Karpas-422 (cell line): ENCODE measurements around the gene JADE2. TPM values are rescaled to one million over a fixed set of nuclear protein-coding genes. Genes with fewer than 3 reads are reported as not detected.

Experiments used
- DNase-seq: peaks from one replicate; pipeline ENCODE4 v3.0.0-alpha.2; 2015
- H2AFZ ChIP-seq: fragments of 200-600 bp; sonication (generic); 2 replicates; pipeline ENCODE4 v1.6.1; 2014; ENCODE audit warnings: antibody characterized with exemption, low read length, mixed read lengths
- H3K27ac ChIP-seq: fragments of 200-600 bp; sonication (generic); 2 replicates; pipeline ENCODE4 v1.5.1; 2014; ENCODE audit warnings: mild to moderate bottlenecking, low read length, moderate library complexity
- H3K27me3 ChIP-seq: fragments of 200-600 bp; sonication (generic); 2 replicates; pipeline ENCODE4 v1.6.1; 2014; ENCODE audit warnings: low read length, mixed read lengths
- H3K36me3 ChIP-seq: fragments of 200-600 bp; sonication (generic); 2 replicates; pipeline ENCODE4 v1.6.1; 2014; ENCODE audit warnings: low read length, mixed read lengths; ENCODE audit not compliant: insufficient read depth
- H3K4me1 ChIP-seq: fragments of 200-600 bp; sonication (generic); 2 replicates; pipeline ENCODE4 v1.6.1; 2014; ENCODE audit warnings: mild to moderate bottlenecking, low read length, mixed read lengths
- H3K4me2 ChIP-seq: fragments of 200-600 bp; sonication (generic); 2 replicates; pipeline ENCODE4 v1.6.1; 2014; ENCODE audit warnings: low read length, low read depth, mild to moderate bottlenecking; ENCODE audit not compliant: poor library complexity, severe bottlenecking
- H3K4me3 ChIP-seq: fragments of 200-600 bp; sonication (generic); 2 replicates; pipeline ENCODE4 v1.5.1; 2014; ENCODE audit warnings: mild to moderate bottlenecking, antibody characterized with exemption, low read length, mixed read lengths
- H3K79me2 ChIP-seq: fragments of 200-600 bp; sonication (generic); 2 replicates; pipeline ENCODE4 v1.6.1; 2014; ENCODE audit warnings: mild to moderate bottlenecking, low read length, mixed read lengths
- H3K9ac ChIP-seq: fragments of 200-600 bp; sonication (generic); 2 replicates; pipeline ENCODE4 v1.6.0; 2014; ENCODE audit warnings: low read length
- H3K9me2 ChIP-seq: fragments of 200-600 bp; sonication (generic), shearing (Covaris generic); replicated peaks from 2 replicates; pipeline ENCODE4 v1.6.0; 2014; ENCODE audit warnings: mild to moderate bottlenecking, low read length, moderate library complexity; ENCODE audit not compliant: insufficient read depth
- H3K9me3 ChIP-seq: fragments of 300-700, 200-600 bp; sonication (generic); 2 replicates; pipeline ENCODE4 v1.6.1; 2014; ENCODE audit warnings: low read length, mixed read lengths
- H4K20me1 ChIP-seq: fragments of 200-600 bp; sonication (generic); 2 replicates; pipeline ENCODE4 v1.6.1; 2014; ENCODE audit warnings: mild to moderate bottlenecking, antibody characterized with exemption, low read length, low read depth; ENCODE audit not compliant: insufficient read depth
- total RNA-seq: library from RNA; depleted of rRNA; stranded (reverse); fragments of >200 nt; shearing (Covaris generic); gene quantifications from 2 replicates; pipeline ENCODE4 v1.2.3, GENCODE V29; 2014; ENCODE audit warnings: low replicate concordance

Gene JADE2
- total RNA-seq, 1 experiment from 2014 or later, result 82.1 TPM

DNA sequence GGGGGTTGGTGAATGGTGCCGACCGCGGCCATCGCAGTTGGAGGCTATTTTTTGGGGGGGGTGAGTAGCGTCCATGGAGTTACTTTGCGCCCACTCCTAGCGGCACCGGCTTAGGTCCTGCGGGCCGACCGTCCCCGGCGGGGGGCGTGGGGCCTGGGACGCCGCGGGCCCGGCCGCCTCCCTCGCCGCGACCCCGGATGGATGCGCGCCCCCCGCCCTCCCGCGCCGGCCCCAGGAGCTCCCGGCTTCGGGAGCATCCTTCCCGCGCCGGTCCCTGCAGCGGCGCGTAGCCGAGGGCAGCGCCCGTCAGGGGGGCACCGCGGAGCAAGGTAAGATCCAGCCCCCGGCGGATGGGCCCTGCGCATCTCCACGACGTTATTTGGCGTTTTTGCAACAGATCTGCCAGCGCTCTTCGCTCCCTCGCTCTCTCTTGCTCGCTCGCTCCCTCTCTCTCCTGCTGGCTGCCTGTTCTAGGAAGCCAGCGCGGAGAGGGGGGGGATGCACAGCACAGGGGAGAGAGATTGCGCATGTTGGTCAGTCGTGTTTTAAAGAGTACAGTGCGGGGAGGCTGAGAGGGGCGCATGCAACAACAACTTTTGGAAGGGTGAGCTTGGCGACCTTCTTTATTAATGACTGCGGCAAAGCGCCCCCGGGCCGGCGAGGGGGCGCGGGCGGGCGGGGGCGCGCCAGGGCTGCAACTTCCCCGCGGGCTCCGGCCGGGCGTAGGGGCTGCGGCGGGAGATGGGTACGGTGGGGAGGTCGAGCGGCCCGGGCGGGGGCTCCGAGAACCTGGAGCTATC is 413 bp downstream of the JADE2 start:
- Histone ChIP-seq H3K36me3 (peaks cover 8% of the 10 kb centered on the region; the same call in 1 of the 2 replicates), H3K79me2 (peaks cover 52% of the 10 kb centered on the region)
- peak; percentile 87 for DNase-seq

DNA sequence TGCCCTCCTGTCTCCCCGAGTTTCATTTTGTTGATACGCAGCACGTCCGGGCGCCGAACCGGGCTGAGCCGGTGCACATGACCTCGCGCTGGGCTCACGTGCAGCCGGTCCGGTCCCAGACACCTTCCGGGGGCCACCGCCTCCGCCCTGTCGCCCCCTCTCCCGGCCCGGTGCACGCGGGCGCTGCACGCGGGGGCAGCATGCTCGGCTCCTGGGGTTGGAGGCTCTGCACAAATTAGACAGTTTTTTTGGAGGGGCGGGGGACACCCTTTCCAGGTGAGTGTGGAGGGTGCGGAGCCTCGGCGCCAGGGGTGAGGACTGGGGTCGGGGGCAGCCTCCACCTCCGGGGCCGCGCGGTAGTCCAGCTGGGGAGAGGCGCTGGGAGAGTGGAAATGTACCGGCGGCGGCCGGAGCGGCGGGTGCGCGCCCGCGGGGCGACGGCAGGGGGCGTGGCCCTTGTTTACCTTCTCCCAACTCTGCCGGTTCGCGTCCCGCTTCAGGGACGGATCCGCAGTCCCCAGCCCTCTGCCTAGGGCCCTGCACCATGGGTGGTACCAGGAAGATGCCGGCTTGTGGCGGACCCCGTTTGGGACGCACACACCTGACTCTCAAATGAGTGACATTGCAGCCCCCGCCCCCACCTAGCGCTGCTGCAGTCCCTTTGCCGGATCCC is 1.1 kb downstream of the JADE2 start:
- H3K9ac ChIP-seq, result peak overlapping the region; percentile 99
- DNase-seq, result peak; percentile 91
- no peaks in the 10 kb centered on the region for H3K9me2 ChIP-seq
- H3K27ac ChIP-seq, result peak overlapping the region; percentile 97
- H3K27me3 ChIP-seq, result no peaks in the 10 kb centered on the region
- H3K36me3 ChIP-seq, result peaks cover 10% of the 10 kb centered on the region; the same call in 1 of the 2 replicates
- no peak overlapping the region for H2AFZ ChIP-seq
- peaks cover 28% of the 10 kb centered on the region for H4K20me1 ChIP-seq
- H3K4me3 ChIP-seq, result peak overlapping the region; percentile 94
- peaks cover 66% of the 10 kb centered on the region for H3K4me1 ChIP-seq
- peaks cover 59% of the 10 kb centered on the region for H3K79me2 ChIP-seq
- H3K4me2 ChIP-seq, result peak overlapping the region; percentile 92
- H3K9me3 ChIP-seq, result no peaks in the 10 kb centered on the region

More for the DNA sequence above, 413 bp downstream of the JADE2 start:
- peak overlapping the region; percentile 99 for H3K9ac ChIP-seq
- no peaks in the 10 kb centered on the region for H3K27me3 ChIP-seq
- no peaks in the 10 kb centered on the region for H3K9me2 ChIP-seq
- H3K27ac ChIP-seq, result peak overlapping the region; percentile 97
- H3K4me2 ChIP-seq, result peak overlapping the region; percentile 92
- H2AFZ ChIP-seq, result no peak overlapping the region
- peaks cover 66% of the 10 kb centered on the region for H3K4me1 ChIP-seq
- peaks cover 25% of the 10 kb centered on the region for H4K20me1 ChIP-seq
- no peaks in the 10 kb centered on the region for H3K9me3 ChIP-seq
- H3K4me3 ChIP-seq, result peak overlapping the region; percentile 94

- Histone ChIP-seq H3K9ac (peak overlapping the region; percentile 99), H3K9me3 (no peaks in the 10 kb centered on the region), H3K4me1 (peaks cover 66% of the 10 kb centered on the region), H3K4me2 (peak overlapping the region; percentile 92), H4K20me1 (peaks cover 28% of the 10 kb centered on the region), H3K27ac (peak overlapping the region; percentile 97), H2AFZ (no peak overlapping the region), H3K4me3 (peak overlapping the region; percentile 94), H3K79me2 (peaks cover 67% of the 10 kb centered on the region), H3K27me3 (no peaks in the 10 kb centered on the region), H3K36me3 (peaks cover 10% of the 10 kb centered on the region; the same call in 1 of the 2 replicates), H3K9me2 (no peaks in the 10 kb centered on the region)
- peak; percentile 94 for DNase-seq
Measured at GRCh38 chr5:134527156-134527960, 1.9 kb downstream of the JADE2 start.

GRCh38 chr5:134527961-134528424 is 2.5 kb downstream of the JADE2 start:
- Histone ChIP-seq H3K27me3 (no peaks in the 10 kb centered on the region), H3K4me3 (peak overlapping the region; percentile 94), H3K9me3 (no peaks in the 10 kb centered on the region), H3K4me2 (peak overlapping the region; percentile 92), H3K4me1 (peaks cover 66% of the 10 kb centered on the region), H3K36me3 (peaks cover 10% of the 10 kb centered on the region; the same call in 1 of the 2 replicates), H4K20me1 (peaks cover 30% of the 10 kb centered on the region), H3K79me2 (peaks cover 73% of the 10 kb centered on the region), H3K9me2 (no peaks in the 10 kb centered on the region), H2AFZ (no peak overlapping the region), H3K27ac (peak overlapping the region; percentile 97), H3K9ac (peak overlapping the region; percentile 99)
- no peak for DNase-seq

- no peak for DNase-seq
- H2AFZ ChIP-seq, result no peak overlapping the region
- peaks cover 79% of the 10 kb centered on the region for H3K79me2 ChIP-seq
Measured at GRCh38 chr5:134528556-134528955, 3.1 kb downstream of the JADE2 start.

DNA sequence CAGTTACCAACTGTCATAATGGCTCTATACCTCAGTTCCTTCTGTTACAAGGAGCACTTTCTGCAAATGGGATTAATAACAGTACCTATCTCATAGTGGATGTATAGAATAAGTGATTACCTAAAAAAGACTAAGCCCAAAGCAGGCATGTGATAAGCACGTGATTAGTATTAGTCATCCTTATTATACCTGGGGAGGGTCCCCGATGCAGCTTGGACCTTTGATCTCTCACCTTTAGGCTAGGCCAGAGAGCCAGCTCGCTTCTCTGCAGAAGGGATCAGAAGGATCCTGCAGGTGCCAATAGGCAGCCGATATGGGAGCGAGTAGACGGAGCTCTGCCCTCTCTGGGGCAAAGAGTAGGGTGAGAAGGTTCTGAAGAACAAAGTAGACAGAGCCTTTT is 4.0 kb downstream of the JADE2 start:
- H3K9me3 ChIP-seq, result no peaks in the 10 kb centered on the region
- peaks cover 69% of the 10 kb centered on the region for H3K4me1 ChIP-seq
- H3K4me3 ChIP-seq, result no peak overlapping the region
- no peak for DNase-seq
- peak overlapping the region; percentile 92 for H3K4me2 ChIP-seq
- no peak overlapping the region for H2AFZ ChIP-seq
- peak overlapping the region; percentile 97 for H3K27ac ChIP-seq
- peaks cover 88% of the 10 kb centered on the region for H3K79me2 ChIP-seq
- H3K27me3 ChIP-seq, result no peaks in the 10 kb centered on the region
- H3K9me2 ChIP-seq, result no peaks in the 10 kb centered on the region
- H3K9ac ChIP-seq, result peak overlapping the region; percentile 99
- H4K20me1 ChIP-seq, result peaks cover 39% of the 10 kb centered on the region
- peaks cover 10% of the 10 kb centered on the region; the same call in 1 of the 2 replicates for H3K36me3 ChIP-seq

More at GRCh38 chr5:134528556-134528955, 3.1 kb downstream of the JADE2 start:
- H3K27ac ChIP-seq, result peak overlapping the region; percentile 97
- peak overlapping the region; percentile 99 for H3K9ac ChIP-seq
- peaks cover 35% of the 10 kb centered on the region for H4K20me1 ChIP-seq
- H3K27me3 ChIP-seq, result no peaks in the 10 kb centered on the region
- no peaks in the 10 kb centered on the region for H3K9me3 ChIP-seq
- no peaks in the 10 kb centered on the region for H3K9me2 ChIP-seq
- peak overlapping the region; percentile 92 for H3K4me2 ChIP-seq
- H3K36me3 ChIP-seq, result peaks cover 10% of the 10 kb centered on the region; the same call in 1 of the 2 replicates
- H3K4me1 ChIP-seq, result peaks cover 66% of the 10 kb centered on the region
- peak overlapping the region; percentile 94 for H3K4me3 ChIP-seq

DNA sequence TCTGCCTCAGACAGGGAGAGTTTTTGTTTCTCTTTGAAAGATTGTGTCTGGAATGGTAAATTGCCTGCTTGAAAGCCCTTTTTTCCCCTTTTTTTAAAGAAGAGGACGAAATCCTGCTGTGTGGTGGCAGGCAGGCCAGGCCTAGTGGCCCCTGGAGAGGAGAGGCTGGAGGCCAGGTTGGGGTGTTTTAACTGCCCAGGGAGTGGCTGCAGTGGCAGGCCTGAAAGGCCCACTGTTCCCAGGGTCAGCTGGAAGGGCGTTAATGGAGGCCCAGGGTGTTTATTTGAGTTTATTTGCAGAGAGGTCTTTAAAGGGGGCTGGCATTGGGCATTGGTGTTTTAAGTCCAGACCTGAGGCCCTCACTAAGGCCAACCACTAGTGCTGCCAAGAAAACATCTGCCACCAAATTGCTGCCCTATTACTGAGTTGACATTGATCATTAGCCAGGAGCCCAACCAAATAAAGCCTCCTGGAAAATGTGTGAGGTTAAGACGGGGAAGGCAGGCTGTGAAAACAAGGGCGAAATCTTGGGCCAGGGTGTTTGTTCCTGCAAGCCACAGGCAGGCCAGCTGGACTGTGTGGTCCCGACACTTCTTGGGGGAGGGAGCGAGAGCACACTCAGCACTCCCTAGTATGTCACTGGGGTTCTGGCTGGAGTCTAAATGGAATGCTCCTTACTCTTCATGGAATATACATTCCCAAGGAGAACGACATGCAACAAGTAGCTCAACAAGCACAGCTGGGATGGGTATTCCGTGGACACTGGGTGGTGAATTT is 5.0 kb downstream of the JADE2 start:
- H2AFZ ChIP-seq, result no peak overlapping the region
- no peak for DNase-seq
- H3K9me3 ChIP-seq, result no peaks in the 10 kb centered on the region
- peak overlapping the region; percentile 99 for H3K9ac ChIP-seq
- H3K79me2 ChIP-seq, result peaks cover 98% of the 10 kb centered on the region
- H3K9me2 ChIP-seq, result no peaks in the 10 kb centered on the region
- H3K4me2 ChIP-seq, result peak overlapping the region; percentile 92
- H3K4me3 ChIP-seq, result no peak overlapping the region
- no peaks in the 10 kb centered on the region for H3K27me3 ChIP-seq
- H3K36me3 ChIP-seq, result peaks cover 10% of the 10 kb centered on the region; the same call in 1 of the 2 replicates
- peak overlapping the region; percentile 97 for H3K27ac ChIP-seq
- H4K20me1 ChIP-seq, result peaks cover 43% of the 10 kb centered on the region
- peaks cover 79% of the 10 kb centered on the region for H3K4me1 ChIP-seq
